Panc1 (cell line): ENCODE measurements around the gene SDC3.

Source experiments
- SIN3A ChIP-seq: IDR thresholded peaks from 2 replicates; pipeline ENCODE4 v1.6.1; 2012; ENCODE audit warnings: low read depth, mild to moderate bottlenecking, low read length, moderate library complexity, borderline replicate concordance; ENCODE audit not compliant: insufficient read depth
- TCF7L2 ChIP-seq: IDR thresholded peaks from 2 replicates; pipeline ENCODE4 v1.6.1; 2011; ENCODE audit warnings: mild to moderate bottlenecking, low read depth, low read length, inconsistent platforms
- TF ChIP-seq, protein P1 (sequence below): fragments of 450-650 bp; IDR thresholded peaks from 2 replicates; pipeline ENCODE4 v1.5.1; 2017; ENCODE audit warnings: mild to moderate bottlenecking
- TF ChIP-seq, protein P2 (sequence below), 2 experiments: IDR thresholded peaks; 2 replicates each; pipeline ENCODE4 v1.6.1; 2011 to 2012; ENCODE audit warnings: low read depth in 2 of 2, control low read depth in 1 of 2, low read length in 1 of 2, mild to moderate bottlenecking in 1 of 2, moderate library complexity in 1 of 2; ENCODE audit not compliant: insufficient read depth in 1 of 2

GRCh38 chr1:30950700-30951099, 42.1 kb upstream of the SDC3 start:
- TF ChIP-seq, protein P1, sequence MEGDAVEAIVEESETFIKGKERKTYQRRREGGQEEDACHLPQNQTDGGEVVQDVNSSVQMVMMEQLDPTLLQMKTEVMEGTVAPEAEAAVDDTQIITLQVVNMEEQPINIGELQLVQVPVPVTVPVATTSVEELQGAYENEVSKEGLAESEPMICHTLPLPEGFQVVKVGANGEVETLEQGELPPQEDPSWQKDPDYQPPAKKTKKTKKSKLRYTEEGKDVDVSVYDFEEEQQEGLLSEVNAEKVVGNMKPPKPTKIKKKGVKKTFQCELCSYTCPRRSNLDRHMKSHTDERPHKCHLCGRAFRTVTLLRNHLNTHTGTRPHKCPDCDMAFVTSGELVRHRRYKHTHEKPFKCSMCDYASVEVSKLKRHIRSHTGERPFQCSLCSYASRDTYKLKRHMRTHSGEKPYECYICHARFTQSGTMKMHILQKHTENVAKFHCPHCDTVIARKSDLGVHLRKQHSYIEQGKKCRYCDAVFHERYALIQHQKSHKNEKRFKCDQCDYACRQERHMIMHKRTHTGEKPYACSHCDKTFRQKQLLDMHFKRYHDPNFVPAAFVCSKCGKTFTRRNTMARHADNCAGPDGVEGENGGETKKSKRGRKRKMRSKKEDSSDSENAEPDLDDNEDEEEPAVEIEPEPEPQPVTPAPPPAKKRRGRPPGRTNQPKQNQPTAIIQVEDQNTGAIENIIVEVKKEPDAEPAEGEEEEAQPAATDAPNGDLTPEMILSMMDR = no peak
- TF ChIP-seq, protein P2, sequence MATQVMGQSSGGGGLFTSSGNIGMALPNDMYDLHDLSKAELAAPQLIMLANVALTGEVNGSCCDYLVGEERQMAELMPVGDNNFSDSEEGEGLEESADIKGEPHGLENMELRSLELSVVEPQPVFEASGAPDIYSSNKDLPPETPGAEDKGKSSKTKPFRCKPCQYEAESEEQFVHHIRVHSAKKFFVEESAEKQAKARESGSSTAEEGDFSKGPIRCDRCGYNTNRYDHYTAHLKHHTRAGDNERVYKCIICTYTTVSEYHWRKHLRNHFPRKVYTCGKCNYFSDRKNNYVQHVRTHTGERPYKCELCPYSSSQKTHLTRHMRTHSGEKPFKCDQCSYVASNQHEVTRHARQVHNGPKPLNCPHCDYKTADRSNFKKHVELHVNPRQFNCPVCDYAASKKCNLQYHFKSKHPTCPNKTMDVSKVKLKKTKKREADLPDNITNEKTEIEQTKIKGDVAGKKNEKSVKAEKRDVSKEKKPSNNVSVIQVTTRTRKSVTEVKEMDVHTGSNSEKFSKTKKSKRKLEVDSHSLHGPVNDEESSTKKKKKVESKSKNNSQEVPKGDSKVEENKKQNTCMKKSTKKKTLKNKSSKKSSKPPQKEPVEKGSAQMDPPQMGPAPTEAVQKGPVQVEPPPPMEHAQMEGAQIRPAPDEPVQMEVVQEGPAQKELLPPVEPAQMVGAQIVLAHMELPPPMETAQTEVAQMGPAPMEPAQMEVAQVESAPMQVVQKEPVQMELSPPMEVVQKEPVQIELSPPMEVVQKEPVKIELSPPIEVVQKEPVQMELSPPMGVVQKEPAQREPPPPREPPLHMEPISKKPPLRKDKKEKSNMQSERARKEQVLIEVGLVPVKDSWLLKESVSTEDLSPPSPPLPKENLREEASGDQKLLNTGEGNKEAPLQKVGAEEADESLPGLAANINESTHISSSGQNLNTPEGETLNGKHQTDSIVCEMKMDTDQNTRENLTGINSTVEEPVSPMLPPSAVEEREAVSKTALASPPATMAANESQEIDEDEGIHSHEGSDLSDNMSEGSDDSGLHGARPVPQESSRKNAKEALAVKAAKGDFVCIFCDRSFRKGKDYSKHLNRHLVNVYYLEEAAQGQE (IDR thresholded peaks at IDR 0.05; ENCODE audit: insufficient read depth in 1 of 2, low read depth in 2 of 2, low read length in 1 of 2) = no peak
- no peak for TF ChIP-seq TCF7L2
- TF ChIP-seq SIN3A = no peak
